K562 (cell line): Measurements from ENCODE around the gene ABCC11. TPM values are rescaled to one million over a fixed set of nuclear protein-coding genes. Genes with fewer than 3 reads are reported as not detected.

ENCODE experiments used
- ATAC-seq: fragments of 200-7000 bp; cut with Tn5 transposase; 3 replicates; pipeline ENCODE4 v1.9.1; 2020; ENCODE audit warnings: moderate library complexity
- BruUV-seq: library from RNA; stranded (reverse); fragments of 400-500 nt; replicated peaks from 2 replicates; lab custom pipeline; 2021; lab: Mats Ljungman, UMichigan
- CTCF ChIA-PET: fragments of 300-600 bp; formaldehyde crosslinking; extraction: SDS; loops from one replicate; lab custom pipeline; 2021; ENCODE audit warnings: low intra/inter-chr PET ratio; lab: Yijun Ruan, JAX
- POLR2A ChIA-PET: fragments of 300-600, 350-650 bp; sonication (Branson Sonifier 250); formaldehyde crosslinking; extraction: SDS; loops from one replicate; lab custom pipeline; 2021; ENCODE audit warnings: antibody characterized with exemption, inconsistent platforms; lab: Yijun Ruan, JAX
- DNase-seq, 4 experiments: peaks; one replicate each; pipeline versions ENCODE4 v3.0.0 to v3.0.0-alpha.2; 2011 to 2018; ENCODE audit warnings: low spot score in 3 of 4, mixed read lengths in 3 of 4; ENCODE audit errors: extremely low read depth in 1 of 4
- FAIRE-seq: peaks from 2 replicates; lab custom pipeline; 2011; peaks lifted over from hg19 to GRCh38; lab: Jason Lieb, UNC
- H2AFZ ChIP-seq: 2 replicates; pipeline ENCODE4 v1.6.0; 2011; ENCODE audit warnings: low read depth, low read length, control low read depth, inconsistent platforms
- H3K27ac ChIP-seq: fragments of 200-600 bp; 3 replicates; pipeline ENCODE4 v1.8.0; 2011; ENCODE audit warnings: low read depth, mild to moderate bottlenecking, control low read depth, inconsistent platforms, low read length, moderate library complexity, mixed read lengths; ENCODE audit errors: extremely low read depth
- H3K27me3 ChIP-seq, 2 experiments: fragments of 300-600 bp in 1 of 2; 2 replicates in 1 of 2; 3 replicates in 1 of 2; pipeline versions ENCODE4 v1.6.0 to v1.8.0; 2011; ENCODE audit warnings: inconsistent platforms in 2 of 2, low read length in 2 of 2, mild to moderate bottlenecking in 1 of 2, mixed read lengths in 1 of 2, moderate library complexity in 1 of 2; ENCODE audit not compliant: control insufficient read depth in 2 of 2, insufficient read depth in 2 of 2
- H3K36me3 ChIP-seq: fragments of 300-600 bp; 3 replicates; pipeline ENCODE4 v1.8.0; 2011; ENCODE audit warnings: mild to moderate bottlenecking, low read length, inconsistent platforms; ENCODE audit not compliant: control insufficient read depth, insufficient read depth
- H3K4me1 ChIP-seq, 2 experiments: fragments of 200-600 bp in 1 of 2; replicated peaks in 1 of 2; 2 replicates in 1 of 2; 3 replicates in 1 of 2; pipeline versions ENCODE4 v1.5.1 to v1.8.0; 2011; ENCODE audit warnings: inconsistent platforms in 2 of 2, low read length in 2 of 2, mild to moderate bottlenecking in 1 of 2, mixed read lengths in 1 of 2, moderate library complexity in 1 of 2; ENCODE audit not compliant: control insufficient read depth in 2 of 2, insufficient read depth in 2 of 2
- H3K4me2 ChIP-seq: 2 replicates; pipeline ENCODE4 v1.6.1; 2011; ENCODE audit warnings: low read length, control low read depth, inconsistent platforms, mixed read lengths; ENCODE audit not compliant: insufficient read depth
- H3K4me3 ChIP-seq: fragments of 200-600 bp; sonication (generic), shearing (Covaris generic); 2 replicates; pipeline ENCODE4 v1.5.1; 2016; ENCODE audit warnings: control low read depth, inconsistent platforms
- H3K79me2 ChIP-seq: fragments of 200-600 bp; 3 replicates; pipeline ENCODE4 v1.8.0; 2011; ENCODE audit warnings: low read length, inconsistent platforms; ENCODE audit not compliant: control insufficient read depth, insufficient read depth
- H3K9ac ChIP-seq, 2 experiments: 2 replicates each; pipeline versions ENCODE4 v1.6.0 to v1.6.1; 2011; ENCODE audit warnings: low read depth in 2 of 2, low read length in 2 of 2, control low read depth in 1 of 2, inconsistent platforms in 1 of 2, mild to moderate bottlenecking in 1 of 2, mixed read lengths in 1 of 2; ENCODE audit not compliant: insufficient read depth in 1 of 2
- H3K9me1 ChIP-seq: one replicate; pipeline ENCODE4 v1.6.0; 2011; ENCODE audit warnings: inconsistent platforms, mild to moderate bottlenecking, low read length, moderate library complexity; ENCODE audit not compliant: control insufficient read depth, insufficient read depth
- H3K9me3 ChIP-seq: replicated peaks from 2 replicates; pipeline ENCODE4 v1.5.1; 2011; ENCODE audit warnings: low read depth, low read length, inconsistent platforms; ENCODE audit not compliant: control insufficient read depth, insufficient read depth
- H4K20me1 ChIP-seq: replicated peaks from 2 replicates; pipeline ENCODE4 v1.6.1; 2011; ENCODE audit warnings: low read length, inconsistent platforms, mixed read lengths; ENCODE audit not compliant: control insufficient read depth, insufficient read depth
- ARID3B ChIP-seq: fragments of 250-450 bp; sonication (Bioruptor Pico); IDR thresholded peaks from 2 replicates; pipeline ENCODE4 v1.4.0; 2020; ENCODE audit warnings: borderline replicate concordance
- CREB1 ChIP-seq, 2 experiments: sonication (generic) in 1 of 2; formaldehyde crosslinking in 1 of 2; IDR thresholded peaks; 2 replicates each; pipeline versions ENCODE4 v1.6.1 to v1.8.0; 2012 to 2022; ENCODE audit warnings: inconsistent platforms in 1 of 2, mild to moderate bottlenecking in 1 of 2, missing genetic modification reagents in 1 of 2, moderate library complexity in 1 of 2
- FOS ChIP-seq: IDR thresholded peaks from 3 replicates; pipeline ENCODE4 v1.6.1; 2011; ENCODE audit not compliant: insufficient read length; ENCODE audit errors: extremely low read depth
- MIER1 ChIP-seq: fragments of 450-650 bp; IDR thresholded peaks from 2 replicates; pipeline ENCODE4 v1.6.1; 2016; ENCODE audit warnings: antibody characterized with exemption, mild to moderate bottlenecking, low read depth
- RCOR1 ChIP-seq, 2 experiments: IDR thresholded peaks; 2 replicates each; pipeline ENCODE4 v1.6.1; 2012; ENCODE audit warnings: low read depth in 2 of 2, low read length in 2 of 2, borderline replicate concordance in 1 of 2, improper control_type of control experiment in 1 of 2
- ZBTB33 ChIP-seq: sonication (generic); formaldehyde crosslinking; IDR thresholded peaks from 2 replicates; pipeline ENCODE4 v1.8.1; 2023; ENCODE audit warnings: mild to moderate bottlenecking, missing genetic modification reagents
- ZNF384 ChIP-seq: IDR thresholded peaks from 2 replicates; pipeline ENCODE4 v1.6.1; 2012; ENCODE audit warnings: low read depth, low read length, improper control_type of control experiment
- ZNF449 ChIP-seq: fragments of 250-450 bp; sonication (Bioruptor Pico); IDR thresholded peaks from 2 replicates; pipeline ENCODE4 v1.8.0; 2022; ENCODE audit warnings: moderate library complexity, mild to moderate bottlenecking, inconsistent platforms
- ZNF511 ChIP-seq: sonication (generic); formaldehyde crosslinking; IDR thresholded peaks from 2 replicates; pipeline ENCODE4 v1.8.0; 2022; ENCODE audit warnings: mild to moderate bottlenecking, missing genetic modification reagents
- WGBS: fragments of 100-300 bp; shearing (Covaris generic); methylation state at CpG from one replicate; pipeline ENCODE4 v1.1.6; 2016; ENCODE audit warnings: low coverage, mixed read lengths; ENCODE audit not compliant: insufficient coverage; ENCODE audit errors: missing lambda C conversion rate; 5-methylcytosine and 5-hydroxymethylcytosine counted together
- in situ Hi-C: fragments of 300-500 bp; cut with MboI; formaldehyde crosslinking; loops from 4 replicates; pipeline ENCODE4 v1.15.0; 2018; ENCODE audit warnings: inconsistent platforms, mixed read lengths
- intact Hi-C: fragments of 100-400 bp; cut with micrococcal nuclease; formaldehyde crosslinking; loops from 2 replicates; pipeline ENCODE4 v1.14.2; 2022
- polyA plus RNA-seq, 8 experiments: library from polyadenylated mRNA; depleted of rRNA in 4 of 8; stranded (reverse) in 5 of 8; unstranded in 3 of 8; fragments of >200 nt; fragmentation: Nextera tagmentation in 2 of 8; fragmentation: Illumina TruSeq in 1 of 8; extraction: Ambion mirVana in 2 of 8; extraction: Trizol in 1 of 8; gene quantifications; 2 replicates each; pipeline versions ENCODE4 v1.2.1 to v1.2.3, GENCODE V29; 2011 to 2014; ENCODE audit warnings: inconsistent platforms in 1 of 8, missing spikeins in 1 of 8
- total RNA-seq, 7 experiments: library from RNA; depleted of rRNA in 6 of 7; stranded (reverse); fragments of >200 nt in 6 of 7; fragmentation: Illumina TruSeq in 2 of 7; extraction: Trizol in 2 of 7; gene quantifications; 2 replicates each; pipeline versions ENCODE4 v1.2.1 to v1.2.3, GENCODE V29; 2011 to 2021; ENCODE audit warnings: low replicate concordance in 1 of 7

ABCC11 gene
- total and polyA plus RNA-seq, 9 of the 15 experiments (the other 6 are each of a cell fraction or from before 2014, with no cell fraction given): 0.04 to 0.14 (median 0.04) TPM; not detected in 6

- Histone ChIP-seq H4K20me1 (no peaks in the 10 kb centered on the region), H3K9me3 (peaks cover 4% of the 10 kb centered on the region; the same call in 1 of the 2 replicates), H3K9ac (no peak overlapping the region), H3K36me3 (no peaks in the 10 kb centered on the region), H2AFZ (no peak overlapping the region), H3K27me3 (peaks cover 0 to 10% of the 10 kb centered on the region in 2 experiments; a peak in 2 of 5 replicates), H3K79me2 (no peaks in the 10 kb centered on the region), H3K27ac (no peak overlapping the region), H3K4me3 (no peak overlapping the region), H3K4me2 (no peak overlapping the region), H3K4me1 (no peaks in the 10 kb centered on the region), H3K9me1 (no peaks in the 10 kb centered on the region)
- FAIRE-seq: no peak
- no TSS peak for BruUV-seq
- in situ Hi-C loops (no loop called here), intact Hi-C loops (loop anchor here (10.0 kb wide), 2 partner anchors 199 to 299 kb away; no protein-coding TSS in a partner anchor)
- ATAC-seq: no peak
- TF ChIP-seq ARID3B (CRISPR knock-in tag) (no peak), FOS (no peak), RCOR1 (IDR thresholded peaks at IDR 0.05; ENCODE audit: borderline replicate concordance in 1 of 2, low read depth in 2 of 2, low read length in 2 of 2) (no peak), MIER1 (no peak), ZNF384 (no peak), ZNF449 (CRISPR knock-in tag) (no peak), ZNF511 (no peak), ZBTB33 (CRISPR knock-in tag) (no peak), CREB1 (IDR thresholded peaks at IDR 0.05) (no peak), CREB1 (CRISPR knock-in tag; IDR thresholded peaks at IDR 0.05) (no peak)
- WGBS: 6% methylated on average over 1 of the region's 1 CpG
- DNase-seq: no peak
- CTCF ChIA-PET: no interaction called here
- POLR2A ChIA-PET: no interaction called here
Observed at GRCh38 chr16:48236286-48236685, 11.1 kb downstream of the ABCC11 start.
